AG08396 (cell line): Measurements from ENCODE around the gene DNAI2.
"Not testable (repeated sequence)": the region's sequence is repeated elsewhere in the genome, so short reads cannot be mapped to it uniquely, and the experiment has no call there.

Experiments
- DNase-seq: peaks from one replicate; pipeline ENCODE4 v3.0.0; 2012; ENCODE audit warnings: low spot score, mixed read lengths

The DNAI2 gene

DNA sequence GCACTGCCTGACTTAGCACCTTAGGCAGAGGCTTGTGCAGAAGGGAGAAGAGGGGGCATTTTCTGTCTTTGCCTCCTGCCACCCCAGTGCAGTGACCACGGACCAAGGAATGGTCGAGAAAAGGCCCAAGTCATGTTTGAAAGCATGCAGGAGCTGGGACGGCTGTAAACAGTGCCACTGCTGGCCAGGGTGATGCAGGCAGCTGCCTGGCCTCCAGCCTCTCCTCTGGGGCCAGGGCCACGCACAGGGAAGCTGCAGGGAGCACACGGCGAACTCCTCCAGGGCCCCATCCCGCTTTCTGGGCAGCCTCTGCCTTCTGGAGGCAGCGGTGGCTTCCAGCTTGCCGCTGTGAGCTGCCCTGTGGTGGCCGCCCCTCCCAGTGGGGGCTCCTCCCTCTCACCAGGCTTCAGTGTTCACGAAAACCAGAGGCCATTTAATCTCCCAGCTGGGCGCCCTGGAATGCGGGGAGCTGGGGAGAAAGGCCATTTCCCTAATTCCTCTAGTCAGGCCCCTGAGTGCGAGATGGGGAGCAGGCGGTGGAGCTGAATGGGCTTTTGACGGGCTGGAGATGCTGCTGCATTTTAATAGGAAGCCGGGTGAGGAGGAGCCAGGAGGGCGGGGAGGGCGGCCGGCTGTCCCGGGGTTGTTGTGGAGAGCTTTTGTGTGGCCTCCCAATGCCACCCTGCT is 28.7 kb upstream of the DNAI2 start:
- DNase-seq, result no peak

DNA sequence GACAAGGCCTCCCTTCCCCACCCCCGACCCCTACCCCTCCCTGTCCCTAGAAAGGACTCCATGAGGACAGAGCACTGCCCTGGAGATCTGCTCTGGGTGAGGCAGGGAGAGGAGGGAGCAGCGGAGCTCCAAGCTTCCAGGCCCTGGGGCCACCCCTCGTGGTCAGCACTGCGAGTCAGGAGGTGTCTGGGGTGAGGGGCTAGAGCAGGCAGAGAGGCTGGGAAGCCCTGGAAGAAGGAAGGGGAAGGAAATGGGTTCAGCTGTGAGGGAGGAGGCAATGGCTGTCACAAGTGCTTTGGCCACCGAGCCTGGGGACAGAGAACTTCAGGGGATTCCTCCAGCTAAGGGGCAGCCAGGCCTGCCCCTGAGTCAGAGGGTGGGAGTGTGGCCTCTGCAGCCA is 28.2 kb upstream of the DNAI2 start:
- DNase-seq, result no peak

DNA sequence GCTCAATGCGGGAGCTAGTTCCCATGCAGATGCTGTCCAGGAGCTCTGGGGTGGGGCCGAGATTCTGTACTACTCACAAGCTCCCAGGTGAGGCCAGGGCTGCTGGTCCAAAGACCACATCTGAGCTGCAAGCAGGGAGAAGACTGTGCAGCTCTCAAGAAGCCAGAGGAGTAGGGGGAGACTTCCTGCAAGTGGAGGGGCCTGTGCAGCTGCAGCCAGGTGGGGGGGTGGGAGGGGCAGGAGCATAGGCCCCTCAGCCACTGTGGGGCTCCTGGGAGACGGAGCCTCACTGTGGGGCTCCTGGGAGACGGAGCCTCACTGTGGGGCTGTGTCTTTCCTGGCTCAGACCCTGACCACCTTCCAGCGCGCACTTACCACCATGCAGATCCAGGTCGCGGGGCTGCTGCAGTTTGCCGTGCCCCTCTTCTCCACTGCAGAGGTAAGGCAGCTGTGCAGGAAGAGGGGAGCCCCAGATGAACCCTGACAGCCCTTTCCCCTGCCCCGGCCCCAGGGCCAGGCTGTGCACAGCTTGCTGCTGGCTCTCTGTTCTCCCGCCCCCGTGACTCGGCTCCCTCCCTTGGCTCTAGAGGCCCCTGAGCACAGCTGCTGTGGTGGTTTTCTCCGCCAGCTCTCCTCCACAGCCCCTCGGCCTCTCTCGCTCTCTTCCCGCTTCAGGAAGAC is 24.3 kb upstream of the DNAI2 start:
- no peak for DNase-seq

DNA sequence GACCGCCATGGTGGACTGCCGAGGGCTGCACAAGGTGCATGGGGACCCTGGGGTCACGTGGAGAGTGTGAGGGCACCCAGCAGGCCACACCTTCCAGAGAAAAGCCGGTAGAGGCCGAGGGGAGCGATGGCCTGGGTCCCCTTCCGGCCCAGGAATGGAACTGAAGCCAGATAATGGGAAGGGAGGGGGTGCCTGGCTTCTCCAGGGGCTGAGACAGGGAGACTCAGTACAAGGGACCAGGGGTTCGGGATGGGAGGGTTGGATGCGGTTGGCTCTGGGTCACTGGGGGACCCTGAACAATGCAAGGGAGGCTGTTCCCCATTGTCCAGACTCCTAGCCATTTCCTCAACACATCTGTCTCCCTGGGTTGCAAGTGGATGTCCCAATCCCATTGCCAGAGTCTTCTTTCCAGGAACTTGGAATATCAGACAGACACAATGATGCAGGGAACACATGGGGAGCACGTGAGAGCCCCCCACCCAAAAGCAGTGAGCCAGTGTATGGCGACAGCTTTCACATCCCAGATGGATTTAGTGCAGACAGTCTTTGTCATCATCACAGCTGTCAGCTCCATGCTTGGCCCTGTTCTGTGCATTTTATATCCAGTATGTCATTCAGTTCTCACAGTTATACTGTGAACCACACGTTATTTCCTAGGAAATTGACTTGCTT is 23.6 kb upstream of the DNAI2 start:
- DNase-seq, result no peak

DNA sequence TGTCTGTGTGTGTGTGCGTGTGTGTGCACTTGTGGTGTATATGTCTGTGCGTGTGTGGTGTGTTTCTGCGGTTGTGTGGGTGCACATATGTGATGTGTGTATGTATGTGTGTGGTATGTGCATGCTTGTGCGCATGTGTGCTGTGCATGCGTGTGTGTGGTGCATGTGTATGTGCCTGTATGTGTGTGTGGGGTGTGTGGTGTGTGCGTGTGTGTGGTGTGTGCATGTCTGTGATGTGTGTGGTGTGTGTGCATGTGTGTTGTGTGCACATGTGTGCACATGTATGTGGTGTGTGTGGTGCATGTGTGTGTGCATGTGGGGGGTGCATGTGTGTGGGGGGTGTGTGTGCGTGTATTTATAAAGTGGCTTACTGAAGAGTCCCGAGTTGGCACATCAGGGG is 23.0 kb upstream of the DNAI2 start:
- DNase-seq, result no peak

DNA sequence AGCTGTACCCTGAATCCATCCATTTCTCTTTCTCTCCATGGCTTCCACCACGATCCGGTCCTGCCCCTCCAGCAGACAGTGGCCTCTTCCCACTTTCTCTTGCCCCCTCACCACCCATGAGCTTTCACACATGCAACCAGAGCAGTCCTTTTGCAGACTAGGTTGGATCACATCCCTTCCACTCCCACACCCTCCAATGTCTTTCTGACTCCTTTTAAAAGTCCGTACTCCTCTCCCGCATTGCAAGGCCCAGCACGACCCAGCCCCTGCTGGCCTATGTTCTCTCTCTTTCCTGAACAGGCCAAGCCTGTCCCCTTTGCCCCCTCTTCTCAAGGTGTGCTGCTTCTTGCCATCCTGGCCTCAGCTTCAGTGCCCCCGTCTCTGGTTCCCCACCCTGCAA is 22.5 kb upstream of the DNAI2 start:
- no peak for DNase-seq

DNA sequence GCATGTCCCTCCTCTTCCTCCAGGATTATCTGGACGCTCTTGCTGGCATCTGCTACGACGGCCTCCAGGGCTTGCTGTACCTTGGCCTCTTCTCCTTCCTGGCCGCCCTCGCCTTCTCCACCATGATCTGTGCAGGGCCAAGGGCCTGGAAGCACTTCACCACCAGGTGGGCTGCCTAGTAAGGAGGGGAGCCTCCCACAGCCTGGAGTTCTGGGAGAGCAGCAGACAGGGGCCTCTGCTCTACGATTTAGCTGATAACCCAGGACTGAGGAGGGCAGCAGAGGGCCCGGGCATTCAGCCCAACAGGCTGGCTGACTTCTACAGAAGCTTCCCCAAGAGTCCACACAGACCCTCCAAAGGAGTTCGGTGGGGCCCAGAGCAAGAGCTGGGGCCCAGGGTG is 21.8 kb upstream of the DNAI2 start:
- no peak for DNase-seq

DNA sequence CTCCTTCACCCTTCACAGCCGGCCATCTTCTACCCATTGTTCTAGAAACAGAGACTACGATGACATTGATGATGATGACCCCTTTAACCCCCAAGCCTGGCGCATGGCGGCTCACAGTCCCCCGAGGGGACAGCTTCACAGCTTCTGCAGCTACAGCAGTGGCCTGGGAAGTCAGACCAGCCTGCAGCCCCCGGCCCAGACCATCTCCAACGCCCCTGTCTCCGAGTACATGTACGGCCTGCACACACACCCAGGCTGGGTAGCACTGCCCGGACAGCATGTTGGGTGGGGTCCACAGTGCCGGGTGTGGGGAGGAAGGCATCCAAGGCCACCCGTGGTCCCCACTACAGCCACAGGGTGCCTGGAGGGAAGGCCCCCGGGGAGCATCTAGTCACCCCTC is 21.0 kb upstream of the DNAI2 start:
- no peak for DNase-seq

DNA sequence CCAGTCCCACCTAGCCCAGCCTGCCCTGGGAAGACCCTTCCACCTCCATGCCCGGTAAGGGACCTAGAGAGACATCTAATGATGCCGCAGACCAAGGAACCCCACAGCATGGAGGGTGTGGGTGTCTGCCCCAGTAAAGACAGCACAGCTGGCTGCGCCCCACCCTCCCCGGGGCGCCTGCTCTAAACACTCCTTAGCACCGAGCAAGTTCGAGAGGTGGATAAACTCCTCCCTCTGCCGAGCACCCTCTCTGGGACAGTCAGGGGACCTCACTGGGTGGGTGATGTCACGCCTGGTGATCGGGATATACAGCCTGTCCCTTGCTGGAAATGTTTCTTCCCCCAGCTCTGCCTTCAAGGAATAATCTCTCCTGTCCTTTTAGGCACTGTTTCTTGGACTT is 16.7 kb upstream of the DNAI2 start:
- no peak for DNase-seq

DNA sequence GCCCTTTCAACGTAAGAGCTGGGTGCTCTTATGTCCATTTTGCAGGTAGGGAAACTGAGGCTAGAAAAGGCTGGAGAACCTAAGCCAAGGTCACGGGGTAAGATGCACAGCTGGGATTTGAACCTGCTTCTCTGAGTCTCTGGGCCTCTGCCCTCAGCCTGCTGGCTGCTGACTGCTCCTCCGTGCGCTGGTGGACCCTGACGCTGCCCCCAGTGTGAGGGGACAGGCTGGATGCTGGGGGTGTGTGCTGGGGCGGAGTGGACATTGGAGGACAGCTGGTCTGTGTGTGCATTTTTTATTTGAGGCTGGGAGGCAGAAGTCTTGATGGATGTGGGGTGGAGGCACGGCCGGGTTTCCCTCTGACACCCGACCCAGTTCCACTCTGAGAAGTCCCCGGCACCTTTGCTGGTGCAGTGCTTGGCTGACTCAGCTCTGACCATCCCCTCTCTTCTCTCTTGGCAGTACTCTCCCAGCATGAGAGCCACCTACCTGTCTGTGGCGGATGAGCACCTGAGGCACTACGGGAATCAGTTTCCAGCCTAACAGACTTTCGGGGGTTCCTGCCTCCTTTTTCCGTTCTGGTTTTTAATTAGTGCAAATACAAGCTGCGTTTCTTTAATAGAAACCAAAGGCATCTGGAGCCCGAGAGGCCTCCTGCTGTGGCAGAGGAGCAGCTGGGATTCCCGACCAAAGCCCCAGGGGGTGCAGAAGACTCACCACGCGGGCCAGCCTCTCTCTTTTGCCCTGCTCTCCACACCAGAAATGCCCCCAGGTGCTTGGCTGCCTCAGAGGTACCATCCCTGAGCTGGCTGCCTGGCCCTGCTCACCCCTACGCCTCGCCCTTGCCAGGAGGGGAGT is 14.1 kb upstream of the DNAI2 start:
- DNase-seq, result no peak

DNA sequence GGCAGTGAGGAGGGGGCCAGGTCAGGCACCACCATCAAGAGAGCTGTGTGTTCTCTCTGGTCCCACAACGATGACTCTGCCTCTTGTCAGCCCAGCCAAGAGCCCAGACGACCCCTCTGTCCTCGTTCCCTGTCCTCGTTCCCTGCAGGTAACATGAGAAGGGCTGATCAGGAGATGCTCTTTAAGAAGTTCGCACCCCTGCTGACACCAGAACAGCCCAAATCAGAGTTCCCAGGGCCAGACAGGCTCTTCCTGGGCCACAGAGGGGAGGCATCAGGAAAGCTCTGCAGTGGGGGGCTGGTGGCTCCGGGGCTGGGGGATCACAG is 13.5 kb upstream of the DNAI2 start:
- no peak for DNase-seq

DNA sequence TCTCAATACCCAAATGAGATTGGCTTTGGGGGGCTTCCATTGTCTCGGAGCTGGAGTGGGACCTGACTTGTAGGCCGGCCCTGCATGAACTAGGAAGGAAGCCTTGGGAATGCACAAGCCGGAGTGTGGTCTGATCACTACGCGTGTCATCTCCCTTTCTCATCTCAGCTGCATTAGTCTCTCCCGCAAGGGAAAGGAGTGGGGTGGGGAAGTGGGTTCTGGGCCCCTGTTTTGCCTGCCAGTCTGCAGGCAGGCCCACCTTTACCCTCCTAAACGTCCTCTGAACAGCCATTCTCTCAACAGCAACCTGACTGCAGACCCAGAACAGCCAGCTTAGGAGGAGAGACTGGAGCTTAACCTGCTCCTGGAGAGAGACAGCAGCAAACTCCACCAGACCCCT is 11.4 kb upstream of the DNAI2 start:
- DNase-seq, result no peak

DNA sequence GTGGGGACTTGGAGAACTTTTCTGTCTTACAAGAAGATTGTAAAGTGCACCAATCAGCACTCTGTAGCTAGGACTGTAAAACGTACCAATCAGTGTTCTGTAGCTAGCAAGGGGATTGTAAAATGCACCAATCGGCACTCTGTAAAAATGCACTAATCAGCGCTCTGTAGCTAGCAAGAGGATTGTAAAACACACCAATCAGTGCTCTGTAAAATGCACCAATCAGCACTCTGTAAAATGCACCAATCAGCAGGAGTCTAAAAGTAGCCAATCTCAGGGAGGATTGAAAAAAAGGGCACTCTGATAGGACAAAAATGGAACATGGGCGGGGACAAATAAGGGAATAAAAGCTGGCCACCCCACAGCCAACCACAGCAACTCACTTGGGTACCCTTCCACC is 7.0 kb upstream of the DNAI2 start:
- not testable (repeated sequence) for DNase-seq

DNA sequence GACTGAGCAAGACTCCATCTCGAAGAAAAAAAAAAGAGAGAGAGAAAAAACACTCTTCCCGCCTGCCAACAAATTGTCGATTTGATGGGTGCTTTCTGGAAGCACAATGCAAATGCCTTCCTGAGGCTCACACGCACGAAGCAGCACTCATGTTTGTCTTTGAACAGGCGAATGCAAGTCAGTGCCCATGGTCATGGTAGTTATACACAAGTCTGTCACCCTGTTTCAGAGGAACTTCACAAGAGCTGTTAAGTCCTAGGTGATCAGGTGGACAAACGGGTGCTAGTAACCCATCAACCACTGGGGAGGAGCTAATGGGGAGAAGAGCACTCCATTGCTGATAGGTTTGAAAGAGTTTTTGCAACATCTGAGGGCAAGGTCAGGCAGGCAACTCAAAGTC is 6.5 kb upstream of the DNAI2 start:
- DNase-seq, result no peak

DNA sequence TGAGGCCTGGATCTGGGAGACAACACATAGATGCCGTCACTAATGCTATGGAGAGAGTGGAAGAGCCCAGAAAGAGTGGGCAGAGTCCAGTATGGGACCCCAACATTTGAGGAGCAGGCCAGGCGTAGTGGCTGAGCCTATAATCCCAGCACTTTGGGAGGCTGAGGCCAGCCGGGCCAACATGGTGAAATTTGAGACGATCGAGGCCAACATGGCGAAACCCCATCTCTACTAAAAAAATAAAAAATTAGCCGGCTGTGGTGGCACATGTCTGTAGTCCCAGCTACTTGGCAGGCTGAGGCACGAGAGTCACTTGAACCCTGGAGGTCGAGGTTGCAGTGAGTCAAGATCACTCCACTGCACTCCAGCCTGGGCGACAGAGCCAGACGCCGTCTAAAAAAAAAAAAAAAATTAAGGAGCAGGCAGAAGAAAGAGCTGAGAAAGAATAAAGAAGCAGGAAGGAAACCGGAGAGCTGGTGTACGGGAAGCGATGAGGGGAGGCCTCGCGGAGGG is 6.0 kb upstream of the DNAI2 start:
- DNase-seq, result no peak

DNA sequence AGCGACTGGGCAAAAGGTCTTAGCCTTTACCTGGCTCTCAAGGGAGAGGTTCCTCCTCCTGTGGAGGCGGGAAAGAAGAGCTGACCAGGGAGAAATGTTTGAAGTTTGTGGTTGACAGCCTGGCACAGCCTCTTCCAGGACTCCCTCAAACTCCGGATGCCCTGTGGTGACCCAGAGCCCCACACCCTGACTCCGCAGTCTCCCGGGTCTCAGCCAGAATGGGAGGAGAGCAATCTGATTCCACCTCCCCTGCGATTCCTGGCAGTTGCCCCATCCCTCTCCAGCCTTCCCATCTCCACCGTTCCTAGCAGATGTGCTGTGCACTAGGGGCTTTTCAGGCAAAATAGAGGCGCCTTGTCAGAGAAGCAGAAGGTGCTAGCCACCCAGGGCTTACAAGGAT is 5.5 kb upstream of the DNAI2 start:
- DNase-seq, result no peak

DNA sequence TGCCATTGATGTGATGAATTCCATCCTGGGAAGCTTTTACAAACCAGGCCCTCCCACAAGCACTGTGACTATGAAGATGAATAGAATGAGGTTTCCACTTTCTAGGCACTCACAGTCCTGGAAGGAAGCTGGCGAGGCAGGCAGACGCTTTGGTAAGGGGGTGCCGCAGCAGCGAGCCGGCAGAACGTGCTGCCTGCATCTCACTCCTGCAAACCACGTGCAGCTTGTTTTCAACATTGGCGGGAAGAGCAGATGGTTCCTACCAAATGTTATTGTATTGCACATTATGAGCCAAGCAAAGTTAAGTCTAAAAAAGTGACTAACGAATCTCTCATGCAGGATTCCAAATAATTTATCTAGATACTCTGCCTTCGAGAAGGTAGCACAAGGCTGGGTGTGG is 3.7 kb upstream of the DNAI2 start:
- no peak for DNase-seq

DNA sequence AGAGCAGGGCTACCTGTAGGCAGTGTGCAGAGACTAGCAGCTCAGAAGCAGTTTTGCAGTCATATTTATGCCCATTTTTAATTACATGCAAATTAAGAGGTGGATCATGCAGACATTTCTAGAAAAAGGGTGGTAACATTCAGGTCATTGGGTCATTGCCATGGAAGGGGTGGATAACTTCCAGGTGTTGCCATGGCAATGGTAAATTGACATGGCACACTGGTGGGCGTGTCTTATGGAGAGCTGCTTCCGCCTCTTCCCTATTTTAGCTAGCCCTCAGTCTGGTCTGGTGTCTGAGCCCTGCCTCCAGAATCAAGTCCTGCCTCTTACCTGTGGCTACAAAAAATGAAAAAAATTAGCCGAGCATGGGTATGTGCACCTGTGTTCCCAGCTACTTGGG is 2.8 kb upstream of the DNAI2 start:
- no peak for DNase-seq

DNA sequence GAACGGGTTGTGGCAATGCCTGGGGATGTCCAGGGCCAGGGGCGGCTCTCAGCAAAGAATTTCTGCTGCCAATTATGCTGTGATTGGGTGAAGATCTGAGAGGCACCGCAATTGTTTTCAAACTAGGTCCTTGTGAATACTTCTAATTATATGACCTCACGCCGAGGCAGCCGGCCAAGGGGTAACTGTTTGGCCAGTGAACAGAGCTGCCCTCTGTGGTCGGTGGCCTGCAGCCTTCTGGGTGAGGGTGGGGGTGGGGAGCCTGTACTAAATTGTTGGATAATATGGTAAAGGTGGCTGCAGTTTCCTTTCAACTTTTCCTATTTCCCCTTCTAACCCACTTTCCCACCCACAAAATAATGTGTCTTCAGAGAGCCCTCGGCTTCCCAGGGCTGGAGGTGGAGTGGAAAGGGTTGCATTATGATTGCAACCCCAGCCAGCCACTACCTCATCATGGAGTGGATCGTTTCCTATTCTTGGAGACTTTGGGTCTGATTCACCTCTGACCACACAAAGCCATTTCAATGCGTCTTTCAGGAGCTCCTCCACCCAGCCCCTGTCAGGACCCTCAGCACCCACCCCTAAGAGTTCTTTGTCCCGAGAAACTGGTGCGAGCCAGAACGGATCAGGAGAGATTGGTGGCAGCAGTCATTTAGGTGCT is 2.0 kb upstream of the DNAI2 start:
- DNase-seq, result no peak

DNA sequence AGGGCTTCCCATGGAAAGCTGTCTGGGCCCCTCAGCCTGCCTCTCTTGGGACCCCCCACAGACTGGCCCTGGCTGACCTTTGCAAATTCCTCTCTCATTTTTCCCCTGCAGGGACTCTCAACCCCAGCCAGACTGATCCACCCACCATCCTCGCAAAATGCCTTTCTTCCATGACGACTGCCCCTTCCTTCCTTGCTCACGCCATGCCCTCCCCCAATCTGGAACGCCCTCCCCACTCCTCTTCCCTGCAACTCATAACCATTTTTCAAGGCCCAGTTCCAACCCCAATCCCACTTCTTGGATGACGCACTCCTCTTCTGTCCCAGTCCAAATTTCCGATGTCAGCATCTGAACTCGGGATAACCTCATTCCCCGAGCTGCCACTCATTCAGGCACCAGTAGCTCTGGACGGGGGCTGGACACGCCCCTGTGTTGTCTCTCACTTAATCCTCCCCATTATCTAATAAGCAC is 1.3 kb upstream of the DNAI2 start:
- DNase-seq, result no peak

DNA sequence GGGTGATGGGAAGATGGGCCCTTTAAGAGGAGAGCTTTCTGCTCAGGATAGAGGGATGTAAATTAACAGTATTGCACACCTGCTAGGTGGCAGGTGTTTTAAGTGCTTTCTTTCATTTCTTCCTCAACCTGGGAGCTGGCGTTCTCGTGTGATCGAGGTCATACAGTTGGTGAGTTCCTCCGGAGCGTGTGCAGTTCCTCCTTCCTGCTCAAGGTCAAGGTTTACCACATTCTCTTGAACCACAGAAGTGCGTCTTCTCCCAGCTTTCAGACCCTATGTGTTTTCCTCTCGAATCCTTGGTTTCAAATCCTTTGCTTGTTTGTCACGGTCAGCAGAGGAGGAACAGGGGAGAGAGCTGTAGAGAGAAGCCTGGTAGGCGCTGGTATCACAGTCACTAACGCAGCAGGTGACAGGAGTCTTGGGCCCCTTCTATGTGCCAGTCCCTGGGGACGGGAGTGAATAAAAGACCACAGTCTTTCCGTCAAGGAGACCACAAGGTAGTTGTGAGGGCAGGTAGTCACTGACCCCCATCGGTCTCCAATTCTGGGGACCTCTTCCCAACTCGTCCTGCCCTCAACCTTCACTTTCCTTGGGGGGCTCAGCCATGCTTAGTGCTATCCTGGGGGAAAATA is 791 bp downstream of the DNAI2 start:
- no peak for DNase-seq
